Stimulated activated CD8-positive, alpha-beta memory T cell treated with anti-CD3 and anti-CD28 coated beads, Interleukin-7, amount 100 ng/mL, for 48 hours (primary cell): ENCODE measurements around the gene DTWD1.
"Not testable (repeated sequence)": the region's sequence is repeated elsewhere in the genome, so short reads cannot be mapped to it uniquely, and the experiment has no call there.

Experiments
- DNase-seq, 2 donors: peaks; one replicate each; pipeline ENCODE4 v3.0.0-alpha.2; 2020; ENCODE audit warnings: low read depth in 1 of 2; ENCODE audit errors: extremely low read depth in 1 of 2

Gene DTWD1, protein sequence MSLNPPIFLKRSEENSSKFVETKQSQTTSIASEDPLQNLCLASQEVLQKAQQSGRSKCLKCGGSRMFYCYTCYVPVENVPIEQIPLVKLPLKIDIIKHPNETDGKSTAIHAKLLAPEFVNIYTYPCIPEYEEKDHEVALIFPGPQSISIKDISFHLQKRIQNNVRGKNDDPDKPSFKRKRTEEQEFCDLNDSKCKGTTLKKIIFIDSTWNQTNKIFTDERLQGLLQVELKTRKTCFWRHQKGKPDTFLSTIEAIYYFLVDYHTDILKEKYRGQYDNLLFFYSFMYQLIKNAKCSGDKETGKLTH

GRCh38 chr15:49620658-49621368, at the start of gene DTWD1, which contains the start of gene FAM227B:
TSS of gene DTWD1 (plus strand) at chr15:49621048. CDS start at chr15:49625168, 4,120 bp downstream.
TSS of gene FAM227B (minus strand) at chr15:49620818. CDS start at chr15:49615171, 5,647 bp downstream.
- peak; percentile 83 to 89 for DNase-seq

DNA sequence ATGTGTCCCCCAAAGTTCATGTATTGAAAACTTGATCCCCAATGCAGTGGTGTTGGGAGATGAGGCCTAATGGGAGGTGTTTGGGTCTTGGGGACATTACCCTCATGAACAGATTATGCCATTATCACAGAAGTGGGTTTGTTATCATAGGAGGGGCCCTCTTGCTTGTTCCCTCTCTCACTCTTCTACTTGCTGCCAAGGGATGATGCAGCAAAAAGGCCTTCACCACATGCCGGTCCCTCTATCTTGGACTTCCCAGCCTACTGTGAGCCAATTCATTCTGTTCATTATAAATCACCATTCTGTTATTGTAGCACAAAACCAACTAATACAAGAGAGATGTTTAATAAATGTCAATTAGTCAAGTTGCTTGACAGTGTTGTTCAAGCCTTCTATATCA, 47.4 kb upstream of the DTWD1 start:
- no peak for DNase-seq

- DNase-seq, result no peak
Measured at GRCh38 chr15:49589030-49589429, 31.8 kb upstream of the DTWD1 start.

DNA sequence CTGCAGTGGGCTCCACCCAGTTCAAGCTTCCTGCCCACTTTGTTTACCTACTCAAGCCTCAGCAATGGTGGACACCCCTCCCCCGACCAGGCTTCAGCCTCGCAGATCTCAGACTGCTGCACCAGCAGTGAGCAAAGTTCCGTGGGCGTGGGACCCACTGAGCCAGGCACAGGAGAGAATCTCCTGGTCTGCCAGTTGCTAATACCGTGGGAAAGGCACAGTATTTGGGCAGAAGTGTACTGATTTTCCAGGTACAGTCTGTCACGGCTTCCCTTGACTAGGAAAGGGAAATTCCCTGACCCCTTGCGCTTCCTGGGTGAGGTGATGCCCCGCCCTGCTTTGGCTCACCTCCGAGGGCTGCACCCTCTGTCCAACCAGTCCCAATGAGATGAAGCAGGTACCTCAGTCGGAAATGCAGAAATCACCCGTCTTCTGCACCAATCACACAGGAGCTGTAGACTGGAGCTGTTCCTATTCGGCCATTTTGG, 28.0 kb upstream of the DTWD1 start:
- DNase-seq, result not testable (repeated sequence)

DNA sequence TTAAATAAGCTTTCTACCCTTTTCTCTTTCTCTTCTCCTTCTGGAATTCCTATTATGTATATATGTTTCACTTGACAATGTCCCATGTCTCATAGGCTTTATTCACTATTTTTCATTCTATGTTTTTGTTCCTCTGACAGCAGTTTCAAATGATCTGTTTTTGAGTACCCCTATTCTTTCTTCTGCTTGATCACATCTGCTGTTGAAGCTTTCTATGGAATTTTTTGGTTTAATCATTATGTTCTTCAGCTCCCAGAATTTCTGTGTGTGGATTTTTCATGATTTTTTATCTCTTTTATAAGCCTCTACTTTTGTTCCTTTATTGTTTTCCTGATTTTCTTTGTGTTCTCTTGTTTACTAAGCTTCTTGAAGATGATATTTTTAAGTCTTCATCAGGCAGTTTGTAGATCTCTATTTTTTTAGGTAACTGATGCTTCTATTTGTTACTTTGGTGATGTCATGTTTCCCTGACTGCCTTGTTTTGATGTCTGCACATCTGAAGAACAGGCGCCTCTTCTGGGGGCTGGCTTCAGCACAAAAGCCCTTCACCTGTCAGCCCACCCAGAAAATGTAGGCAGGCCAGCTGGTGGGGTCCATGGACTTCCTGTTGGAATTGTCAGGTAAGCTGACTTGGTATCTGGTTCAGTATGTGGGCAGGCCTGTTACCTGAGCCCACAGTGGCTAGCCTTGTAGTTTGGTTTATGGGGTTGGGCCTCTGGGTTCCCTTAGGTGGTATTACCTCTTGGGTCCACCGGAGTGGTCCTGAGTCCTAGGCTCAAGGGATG, 16.0 kb upstream of the DTWD1 start:
- no peak for DNase-seq

- no peak for DNase-seq
Measured at GRCh38 chr15:49605588-49605987, 15.3 kb upstream of the DTWD1 start.

- DNase-seq, result no peak
Measured at GRCh38 chr15:49606594-49606993, 14.3 kb upstream of the DTWD1 start.

- DNase-seq, result no peak
Measured at GRCh38 chr15:49610157-49610918, 10.5 kb upstream of the DTWD1 start.

DNA sequence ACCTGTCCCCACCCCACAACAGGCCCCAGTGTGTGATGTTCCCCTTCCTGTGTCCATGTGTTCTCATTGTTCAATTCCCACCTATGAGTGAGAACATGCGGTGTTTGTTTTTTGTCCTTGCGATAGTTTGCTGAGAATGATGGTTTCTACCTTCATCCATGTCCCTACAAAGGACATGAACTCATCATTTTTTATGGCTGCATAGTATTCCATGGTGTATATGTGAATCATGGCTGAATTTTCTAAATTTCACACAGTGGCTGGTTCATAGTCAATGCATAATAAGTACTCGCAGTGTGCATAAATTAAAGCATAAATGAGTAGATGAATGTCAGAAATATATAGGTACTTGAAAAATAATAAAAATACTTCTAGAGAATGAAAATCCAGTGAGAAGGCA, 8.6 kb upstream of the DTWD1 start:
- not testable (repeated sequence) for DNase-seq

DNA sequence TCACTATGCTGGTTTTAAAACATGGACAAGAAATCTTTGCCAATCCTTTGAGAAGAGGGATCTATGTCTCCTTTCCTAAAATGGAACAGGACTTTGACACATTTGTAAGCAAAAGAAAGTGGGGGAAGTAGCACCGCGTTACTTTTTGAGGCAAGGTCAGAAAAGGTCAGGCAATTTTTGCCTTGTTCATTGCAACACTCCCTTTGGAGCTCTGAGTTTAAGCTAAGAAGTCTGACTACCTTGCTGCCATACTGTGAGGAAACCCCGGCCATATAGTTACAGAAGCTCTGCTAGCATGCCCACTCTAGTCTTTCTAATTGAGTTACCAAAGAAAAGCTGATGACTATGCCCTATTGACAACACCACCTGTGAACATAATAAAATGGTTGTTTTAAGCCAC, 1.6 kb upstream of the DTWD1 start:
- DNase-seq, result no peak

- no peak for DNase-seq
Measured at GRCh38 chr15:49620199-49620598, 649 bp upstream of the DTWD1 start.

DNA sequence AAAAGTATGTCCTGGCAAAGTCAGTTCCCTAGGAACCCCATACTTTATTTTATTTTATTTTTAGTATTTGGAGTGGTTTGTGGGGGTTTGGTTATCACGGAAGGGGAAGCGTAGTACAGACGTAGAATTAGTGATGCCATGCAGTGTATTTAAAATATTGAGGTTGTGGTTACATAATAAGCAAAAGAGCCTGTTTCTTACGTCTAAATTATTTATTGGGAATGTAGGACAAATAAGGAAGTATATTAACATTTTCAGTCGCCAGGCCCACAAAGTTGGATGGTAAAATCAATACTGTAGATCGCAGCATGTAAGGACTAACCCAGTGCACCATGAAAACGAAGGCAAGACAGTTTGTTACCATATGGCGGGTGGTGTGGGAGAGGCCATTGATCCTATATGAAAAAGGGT, 558 bp downstream of the DTWD1 start:
- no peak for DNase-seq

DNA sequence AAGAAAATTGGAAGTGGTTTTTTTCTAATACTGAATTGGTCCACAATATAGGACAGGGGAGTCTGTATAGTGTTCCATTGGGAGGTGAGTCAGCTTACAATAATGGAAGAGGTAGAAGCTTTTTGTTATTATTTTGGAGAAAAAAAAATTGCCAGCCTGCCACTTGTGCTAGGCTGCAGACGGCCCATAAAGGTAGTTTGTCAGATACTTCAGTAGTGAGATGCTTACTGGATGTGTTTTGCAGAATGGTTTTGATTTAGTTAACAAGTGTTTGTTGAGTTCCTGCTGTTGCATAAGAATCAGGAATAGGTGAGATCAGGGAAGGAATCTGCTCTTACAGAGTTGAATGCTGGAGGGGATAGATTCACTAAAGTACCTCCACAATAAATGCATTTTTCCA, 1.0 kb downstream of the DTWD1 start:
- no peak for DNase-seq

- no peak for DNase-seq
Measured at GRCh38 chr15:49622561-49622960, 1.7 kb downstream of the DTWD1 start.

DNA sequence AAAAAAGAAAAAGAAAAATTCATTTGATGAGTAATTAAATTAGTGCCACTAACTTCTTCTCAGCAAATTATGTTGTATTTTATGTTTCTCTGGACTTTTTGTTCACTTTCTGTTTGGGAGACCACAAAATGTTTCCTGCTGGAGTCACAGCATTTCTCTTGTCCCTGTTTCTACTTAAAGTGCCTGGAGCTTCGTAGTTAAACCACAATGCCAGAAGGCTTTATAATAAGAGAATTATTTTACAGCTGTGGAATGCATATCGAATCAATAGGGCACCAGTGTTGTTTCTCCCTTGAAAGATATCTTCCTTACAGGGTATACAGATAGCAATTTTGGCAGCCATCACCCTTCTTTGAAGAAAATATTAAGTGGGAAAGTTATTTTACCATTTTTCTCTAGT, 3.2 kb downstream of the DTWD1 start:
- no peak for DNase-seq

DNA sequence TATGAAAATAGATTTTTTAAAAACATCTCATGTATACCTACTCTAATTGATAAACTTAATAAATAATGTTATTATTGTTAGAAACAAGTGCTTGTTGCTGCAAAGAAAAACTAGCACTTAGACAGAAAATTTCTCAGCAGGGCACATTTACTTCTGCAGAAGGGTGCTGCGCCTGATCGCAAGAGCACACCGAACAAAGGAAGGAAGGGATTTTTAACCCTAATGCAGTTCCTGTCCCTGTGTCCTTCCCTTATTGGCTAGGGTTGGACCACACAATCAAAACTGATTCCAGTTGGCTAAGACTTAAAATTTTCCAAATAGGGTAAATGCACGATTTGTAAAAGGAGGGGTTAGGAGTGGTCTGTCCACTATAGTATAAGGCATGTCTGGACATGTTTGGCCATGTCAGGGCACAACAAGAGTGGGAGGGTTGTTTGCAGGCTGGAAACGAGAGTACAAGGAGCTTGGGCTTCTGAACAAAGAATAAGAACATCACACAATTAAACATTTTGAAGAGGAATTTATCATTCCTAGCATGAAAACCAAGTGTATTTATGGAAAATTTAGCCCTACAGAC, 4.7 kb downstream of the DTWD1 start:
- no peak for DNase-seq

GRCh38 chr15:49627407-49627877, 6.6 kb downstream of the DTWD1 start:
- no peak for DNase-seq

DNA sequence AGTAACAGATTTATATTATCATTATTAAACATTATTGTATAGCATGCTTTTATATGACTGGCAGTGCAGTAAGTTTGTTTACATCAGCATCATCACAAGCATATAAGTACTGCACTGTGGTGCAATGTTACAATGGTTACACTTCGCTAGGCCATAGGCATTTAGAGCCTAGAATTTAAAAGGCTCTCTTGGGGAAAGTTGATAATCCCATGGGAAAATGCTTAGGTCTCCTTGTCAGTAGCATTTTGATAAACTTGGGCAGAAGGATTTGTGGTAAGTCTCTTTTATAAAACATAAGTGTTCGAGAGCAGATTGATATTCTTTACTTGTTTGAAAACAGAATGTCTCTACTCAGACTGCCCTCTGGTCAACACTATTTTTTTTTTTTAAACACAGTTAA, 7.5 kb downstream of the DTWD1 start:
- no peak for DNase-seq

DNA sequence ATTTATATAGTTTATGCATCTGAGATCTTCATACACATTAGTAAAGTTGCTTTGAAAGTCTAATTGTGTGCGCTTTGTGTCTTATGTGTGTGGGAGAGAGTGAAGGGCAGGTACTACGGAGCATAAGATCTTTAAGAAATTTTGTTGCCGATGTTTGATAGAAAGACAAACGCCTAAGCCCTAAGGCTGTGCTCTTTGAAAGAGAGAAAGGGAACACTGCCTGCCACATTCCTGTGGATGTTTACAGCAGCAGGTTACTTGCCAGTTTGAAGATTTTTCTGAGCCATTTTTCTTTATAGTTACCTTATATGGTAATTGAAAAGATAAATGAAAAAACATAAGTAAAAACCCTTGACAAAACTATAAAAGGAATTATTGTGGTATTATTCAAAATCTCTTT, 17.0 kb downstream of the DTWD1 start:
- DNase-seq, result no peak

DNA sequence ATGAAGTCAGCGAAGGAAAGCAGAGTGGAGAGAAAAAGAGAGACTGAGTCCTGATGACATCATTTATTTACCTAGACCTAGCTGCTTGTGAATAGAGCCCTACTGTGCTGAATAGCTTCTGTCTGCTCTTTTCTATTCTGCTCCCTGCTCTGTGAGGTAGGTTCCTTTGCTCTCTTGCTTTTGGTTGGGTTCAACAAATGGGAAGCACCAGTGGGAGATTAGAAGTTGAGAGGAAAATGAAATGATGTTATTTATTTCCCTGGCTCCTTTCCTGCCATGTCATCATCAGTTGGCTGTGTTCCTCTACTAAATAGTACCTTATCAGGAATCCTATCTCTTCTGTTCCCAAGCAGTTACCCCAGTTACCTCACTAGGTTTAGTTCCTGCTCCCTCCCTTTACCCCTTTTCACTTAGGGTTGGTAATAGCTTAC, 23.5 kb downstream of the DTWD1 start:
- DNase-seq, result no peak
